ENCODE measurements around the gene THSD4.

Gene THSD4

DNA sequence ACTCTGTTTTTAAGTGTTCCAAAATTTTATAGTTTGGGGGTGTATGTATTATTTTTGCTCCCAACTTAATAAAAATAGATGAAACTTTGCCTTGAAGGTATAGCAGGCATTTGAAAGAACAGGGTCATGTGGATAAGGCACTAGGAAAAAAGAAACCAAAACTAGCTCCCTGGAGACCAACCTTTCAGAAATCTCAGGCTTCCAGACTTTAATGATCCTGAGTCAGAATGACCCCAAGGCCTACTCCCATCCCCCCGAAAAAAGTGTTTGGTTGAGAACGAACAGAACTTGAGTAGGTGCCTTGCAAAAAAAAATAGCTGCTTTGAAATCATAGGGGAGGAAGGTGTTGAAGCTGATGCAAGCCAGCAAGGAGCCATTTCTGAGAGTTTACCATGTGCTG, 309.5 kb downstream of the THSD4 start:
- DNase-seq = peak; percentile 33
- Histone ChIP-seq H4K91ac (ENCODE audit: low read length) (no peak overlapping the region), H3K4me1 (ENCODE audit: control insufficient read depth, insufficient read depth, low read depth, low read length) (no peaks in the 10 kb centered on the region), H3K79me1 (replicated peaks; ENCODE audit: low read length, poor library complexity, severe bottlenecking) (peaks cover 11% of the 10 kb centered on the region), H3K36me3 (ENCODE audit: control insufficient read depth in 1 of 2, insufficient read depth in 2 of 2, low read depth in 1 of 2, low read length in 2 of 2) (peaks cover 0 to 6% of the 10 kb centered on the region in 2 experiments), H3K27me3 (ENCODE audit: control insufficient read depth in 1 of 2, insufficient read depth in 1 of 2, low read length in 2 of 2) (no peaks in the 10 kb centered on the region), H2AFZ (ENCODE audit: low read depth, low read length) (no peak overlapping the region), H2BK5ac (ENCODE audit: low read depth, low read length, poor library complexity, severe bottlenecking) (no peak overlapping the region), H3K4me2 (ENCODE audit: low read length, poor library complexity, severe bottlenecking) (no peak overlapping the region), H2BK120ac (ENCODE audit: low read depth, low read length) (no peak overlapping the region), H3K9me3 (ENCODE audit: control insufficient read depth, low read length) (no peaks in the 10 kb centered on the region), H4K8ac (ENCODE audit: low read length) (no peak overlapping the region), H3K9ac (ENCODE audit: low read length) (no peak overlapping the region), H3K23ac (ENCODE audit: low read length in 2 of 2) (no peak overlapping the region), H2AK5ac (ENCODE audit: low read length, severe bottlenecking) (no peak overlapping the region), H3K4ac (ENCODE audit: low read depth in 1 of 2, low read length in 2 of 2) (no peak overlapping the region), H3K18ac (ENCODE audit: low read depth in 1 of 2, low read length in 2 of 2) (no peak overlapping the region), H3K4me3 (ENCODE audit: insufficient read depth in 1 of 2, low read depth in 1 of 2, low read length in 2 of 2) (no peak overlapping the region), H3K14ac (ENCODE audit: low read length in 2 of 2) (no peak overlapping the region), H2BK15ac (ENCODE audit: low read depth, poor library complexity, severe bottlenecking) (no peak overlapping the region), H2BK12ac (ENCODE audit: low read length in 2 of 2) (no peak overlapping the region), H3K27ac (ENCODE audit: low read length, poor library complexity, severe bottlenecking) (no peak overlapping the region)
- 79% methylated on average over 2 of the region's 2 CpGs for WGBS

DNA sequence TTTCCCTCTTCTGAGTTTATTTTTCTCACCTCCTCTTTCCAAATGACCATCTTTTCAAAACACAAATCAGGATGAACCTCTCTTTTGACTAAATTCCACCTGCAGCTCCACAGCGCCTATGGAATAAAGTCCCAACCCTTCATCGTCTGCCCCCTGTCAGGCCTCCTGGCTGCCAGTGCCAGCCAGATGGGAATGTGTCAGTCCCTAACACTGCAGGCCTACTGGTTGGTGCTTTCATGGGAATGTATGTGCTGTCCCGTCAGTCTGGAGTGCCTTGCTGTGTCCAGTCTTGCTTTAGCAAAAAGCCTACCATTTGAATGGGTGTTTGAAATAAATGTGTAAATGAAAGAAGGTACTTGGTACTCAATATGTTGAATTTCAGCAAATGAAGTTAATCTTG, 310.1 kb downstream of the THSD4 start:
- Histone ChIP-seq H3K4me1 (ENCODE audit: control insufficient read depth, insufficient read depth, low read depth, low read length) (no peaks in the 10 kb centered on the region), H4K91ac (ENCODE audit: low read length) (no peak overlapping the region), H4K8ac (ENCODE audit: low read length) (no peak overlapping the region), H3K9ac (ENCODE audit: low read length) (no peak overlapping the region), H3K36me3 (ENCODE audit: control insufficient read depth in 1 of 2, insufficient read depth in 2 of 2, low read depth in 1 of 2, low read length in 2 of 2) (peaks cover 0 to 6% of the 10 kb centered on the region in 2 experiments), H2BK12ac (ENCODE audit: low read length in 2 of 2) (no peak overlapping the region), H2AK5ac (ENCODE audit: low read length, severe bottlenecking) (no peak overlapping the region), H3K4me3 (ENCODE audit: insufficient read depth in 1 of 2, low read depth in 1 of 2, low read length in 2 of 2) (no peak overlapping the region), H3K79me1 (replicated peaks; ENCODE audit: low read length, poor library complexity, severe bottlenecking) (peaks cover 11% of the 10 kb centered on the region), H2BK15ac (ENCODE audit: low read depth, poor library complexity, severe bottlenecking) (no peak overlapping the region), H3K27ac (ENCODE audit: low read length, poor library complexity, severe bottlenecking) (no peak overlapping the region), H3K9me3 (ENCODE audit: control insufficient read depth, low read length) (no peaks in the 10 kb centered on the region), H3K18ac (ENCODE audit: low read depth in 1 of 2, low read length in 2 of 2) (no peak overlapping the region), H3K4ac (ENCODE audit: low read depth in 1 of 2, low read length in 2 of 2) (no peak overlapping the region), H2BK5ac (ENCODE audit: low read depth, low read length, poor library complexity, severe bottlenecking) (no peak overlapping the region), H3K14ac (ENCODE audit: low read length in 2 of 2) (no peak overlapping the region), H3K4me2 (ENCODE audit: low read length, poor library complexity, severe bottlenecking) (no peak overlapping the region), H2BK120ac (ENCODE audit: low read depth, low read length) (no peak overlapping the region), H3K23ac (ENCODE audit: low read length in 2 of 2) (no peak overlapping the region), H3K27me3 (ENCODE audit: control insufficient read depth in 1 of 2, insufficient read depth in 1 of 2, low read length in 2 of 2) (no peaks in the 10 kb centered on the region), H2AFZ (ENCODE audit: low read depth, low read length) (no peak overlapping the region)
- WGBS = 98% methylated on average over 3 of the region's 3 CpGs
- DNase-seq = no peak

DNA sequence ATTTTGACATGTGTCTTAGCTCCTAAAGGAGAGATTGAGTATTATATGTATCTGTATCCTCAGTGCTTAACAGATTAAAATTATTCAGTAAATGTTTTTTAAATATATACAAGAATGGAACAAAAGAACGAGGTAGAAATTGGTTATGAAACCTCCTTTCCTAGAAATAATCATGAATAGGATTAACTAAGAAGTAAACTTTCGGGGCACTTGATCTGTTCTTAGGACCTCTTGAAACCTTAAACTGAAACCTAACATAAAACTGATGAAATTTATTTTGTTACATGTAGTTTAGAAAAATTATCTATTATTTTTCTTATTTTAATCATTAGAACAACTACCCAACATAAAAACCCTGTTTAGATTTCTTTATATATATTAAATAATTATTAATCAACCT, 311.5 kb downstream of the THSD4 start:
- H2BK15ac ChIP-seq (ENCODE audit: low read depth, poor library complexity, severe bottlenecking) = no peak overlapping the region
- WGBS = no CpG with 5 or more reads among the region's 2 CpGs
- peaks cover 11% of the 10 kb centered on the region for H3K79me1 ChIP-seq (replicated peaks; ENCODE audit: low read length, poor library complexity, severe bottlenecking)
- H3K9ac ChIP-seq (ENCODE audit: low read length) = no peak overlapping the region
- no peak overlapping the region for H3K14ac ChIP-seq (ENCODE audit: low read length in 2 of 2)
- no peak overlapping the region for H2BK120ac ChIP-seq (ENCODE audit: low read depth, low read length)
- H4K8ac ChIP-seq (ENCODE audit: low read length) = no peak overlapping the region
- no peak for DNase-seq
- H2AK5ac ChIP-seq (ENCODE audit: low read length, severe bottlenecking) = no peak overlapping the region
- no peak overlapping the region for H3K27ac ChIP-seq (ENCODE audit: low read length, poor library complexity, severe bottlenecking)
- no peak overlapping the region for H3K4me3 ChIP-seq (ENCODE audit: insufficient read depth in 1 of 2, low read depth in 1 of 2, low read length in 2 of 2)
- peaks cover 0 to 6% of the 10 kb centered on the region in 2 experiments for H3K36me3 ChIP-seq (ENCODE audit: control insufficient read depth in 1 of 2, insufficient read depth in 2 of 2, low read depth in 1 of 2, low read length in 2 of 2)
- no peak overlapping the region for H3K18ac ChIP-seq (ENCODE audit: low read depth in 1 of 2, low read length in 2 of 2)
- no peak overlapping the region for H2BK5ac ChIP-seq (ENCODE audit: low read depth, low read length, poor library complexity, severe bottlenecking)
- H3K27me3 ChIP-seq (ENCODE audit: control insufficient read depth in 1 of 2, insufficient read depth in 1 of 2, low read length in 2 of 2) = no peaks in the 10 kb centered on the region
- H3K4ac ChIP-seq (ENCODE audit: low read depth in 1 of 2, low read length in 2 of 2) = no peak overlapping the region
- no peak overlapping the region for H3K4me2 ChIP-seq (ENCODE audit: low read length, poor library complexity, severe bottlenecking)
- H3K4me1 ChIP-seq (ENCODE audit: control insufficient read depth, insufficient read depth, low read depth, low read length) = no peaks in the 10 kb centered on the region
- H3K23ac ChIP-seq (ENCODE audit: low read length in 2 of 2) = no peak overlapping the region
- H2AFZ ChIP-seq (ENCODE audit: low read depth, low read length) = no peak overlapping the region
- no peaks in the 10 kb centered on the region for H3K9me3 ChIP-seq (ENCODE audit: control insufficient read depth, low read length)
- H4K91ac ChIP-seq (ENCODE audit: low read length) = no peak overlapping the region
- H2BK12ac ChIP-seq (ENCODE audit: low read length in 2 of 2) = no peak overlapping the region

DNA sequence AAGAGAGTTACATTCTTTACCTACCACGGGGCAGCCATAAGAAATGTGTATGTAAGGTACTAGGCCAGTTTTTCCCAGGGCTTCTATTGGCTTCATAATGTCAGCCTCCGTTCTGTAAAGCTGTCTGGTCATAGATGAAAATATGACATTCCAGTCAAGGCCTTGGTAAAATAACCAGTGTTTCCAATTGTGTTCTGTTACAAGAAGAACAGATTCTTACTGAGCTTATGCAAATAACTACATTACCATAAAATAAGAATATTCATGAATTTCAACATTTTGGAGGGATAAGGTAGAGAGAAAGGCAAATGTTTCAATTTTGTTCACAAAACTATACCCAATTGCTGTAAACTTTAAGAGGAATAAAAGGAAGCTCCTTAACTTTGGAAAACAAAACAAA, 315.5 kb downstream of the THSD4 start:
- H2AK5ac ChIP-seq (ENCODE audit: low read length, severe bottlenecking) = no peak overlapping the region

More for the DNA sequence above, 315.5 kb downstream of the THSD4 start:
- Histone ChIP-seq H3K4me3 (ENCODE audit: insufficient read depth in 1 of 2, low read depth in 1 of 2, low read length in 2 of 2) (no peak overlapping the region), H2BK120ac (ENCODE audit: low read depth, low read length) (no peak overlapping the region), H4K8ac (ENCODE audit: low read length) (no peak overlapping the region), H2AFZ (ENCODE audit: low read depth, low read length) (no peak overlapping the region), H3K27ac (ENCODE audit: low read length, poor library complexity, severe bottlenecking) (no peak overlapping the region), H3K36me3 (ENCODE audit: control insufficient read depth in 1 of 2, insufficient read depth in 2 of 2, low read depth in 1 of 2, low read length in 2 of 2) (no peaks in the 10 kb centered on the region), H3K9me3 (ENCODE audit: control insufficient read depth, low read length) (no peaks in the 10 kb centered on the region), H2BK5ac (ENCODE audit: low read depth, low read length, poor library complexity, severe bottlenecking) (no peak overlapping the region), H3K18ac (ENCODE audit: low read depth in 1 of 2, low read length in 2 of 2) (no peak overlapping the region), H2BK15ac (ENCODE audit: low read depth, poor library complexity, severe bottlenecking) (no peak overlapping the region), H4K91ac (ENCODE audit: low read length) (no peak overlapping the region), H3K14ac (ENCODE audit: low read length in 2 of 2) (no peak overlapping the region), H3K79me1 (replicated peaks; ENCODE audit: low read length, poor library complexity, severe bottlenecking) (peaks cover 1% of the 10 kb centered on the region), H3K4ac (ENCODE audit: low read depth in 1 of 2, low read length in 2 of 2) (no peak overlapping the region), H3K4me1 (ENCODE audit: control insufficient read depth, insufficient read depth, low read depth, low read length) (no peaks in the 10 kb centered on the region), H3K9ac (ENCODE audit: low read length) (no peak overlapping the region), H3K4me2 (ENCODE audit: low read length, poor library complexity, severe bottlenecking) (no peak overlapping the region), H3K27me3 (ENCODE audit: control insufficient read depth in 1 of 2, insufficient read depth in 1 of 2, low read length in 2 of 2) (no peaks in the 10 kb centered on the region), H2BK12ac (ENCODE audit: low read length in 2 of 2) (no peak overlapping the region), H3K23ac (ENCODE audit: low read length in 2 of 2) (no peak overlapping the region)
- 86% methylated on average over 2 of the region's 2 CpGs for WGBS
- no peak for DNase-seq
